ENCODE measurements around the gene TUBGCP4.

DNA sequence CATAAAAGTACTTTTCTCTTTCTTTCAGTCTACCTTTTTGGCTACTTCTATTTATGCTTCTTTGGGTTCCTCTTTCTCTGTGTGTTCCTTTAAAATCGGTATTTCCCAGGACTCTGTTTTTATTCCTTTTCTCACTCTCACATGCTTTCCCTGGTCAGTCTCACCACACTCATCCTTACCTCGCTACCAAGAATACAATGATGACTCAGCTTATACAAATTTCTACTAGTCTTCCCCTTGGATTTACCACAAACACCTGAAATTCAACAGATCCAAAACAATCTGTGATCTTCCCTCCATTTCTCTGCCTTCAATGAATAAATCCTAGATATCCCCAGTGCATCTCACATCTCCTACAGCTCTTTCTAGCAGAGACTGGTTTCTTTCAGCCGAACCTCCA lies 52.9 kb downstream of the TUBGCP4 start:
- TF ChIP-seq FOXK2 (IDR thresholded peaks at IDR 0.05) = no peak
- TF ChIP-seq ZNF384 (IDR thresholded peaks at IDR 0.05) = no peak
- TF ChIP-seq NFRKB (IDR thresholded peaks at IDR 0.05) = no peak
- TF ChIP-seq BHLHE40 (IDR thresholded peaks at IDR 0.05; ENCODE audit: borderline replicate concordance) = no peak
- TF ChIP-seq SUZ12 (IDR thresholded peaks at IDR 0.05) = no peak
- TF ChIP-seq ARNT (IDR thresholded peaks at IDR 0.05) = no peak
- TF ChIP-seq, protein P1, sequence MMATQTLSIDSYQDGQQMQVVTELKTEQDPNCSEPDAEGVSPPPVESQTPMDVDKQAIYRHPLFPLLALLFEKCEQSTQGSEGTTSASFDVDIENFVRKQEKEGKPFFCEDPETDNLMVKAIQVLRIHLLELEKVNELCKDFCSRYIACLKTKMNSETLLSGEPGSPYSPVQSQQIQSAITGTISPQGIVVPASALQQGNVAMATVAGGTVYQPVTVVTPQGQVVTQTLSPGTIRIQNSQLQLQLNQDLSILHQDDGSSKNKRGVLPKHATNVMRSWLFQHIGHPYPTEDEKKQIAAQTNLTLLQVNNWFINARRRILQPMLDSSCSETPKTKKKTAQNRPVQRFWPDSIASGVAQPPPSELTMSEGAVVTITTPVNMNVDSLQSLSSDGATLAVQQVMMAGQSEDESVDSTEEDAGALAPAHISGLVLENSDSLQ (IDR thresholded peaks at IDR 0.05) = no peak
- TF ChIP-seq TARDBP (IDR thresholded peaks at IDR 0.05) = no peak
- no peak for TF ChIP-seq FOXA1 (IDR thresholded peaks at IDR 0.05)
- no peak for TF ChIP-seq ELF4 (IDR thresholded peaks at IDR 0.05)
